ENCODE results near the gene MAP4.

MAP4 gene

GRCh38 chr3:47824541-47825473 lies 191.4 kb downstream of the MAP4 start:
- WGBS, 2 experiments, result 5% methylated on average over 77 of the region's 77 CpGs

GRCh38 chr3:47817609-47818008 lies 198.6 kb downstream of the MAP4 start:
- H3K4me3 ChIP-seq (ENCODE audit: insufficient read depth, low read depth, low read length), result no peak overlapping the region
- WGBS, 2 experiments, result 95 to 100% methylated on average over 7 of the region's 7 CpGs
- no peaks in the 10 kb centered on the region for H3K4me1 ChIP-seq (ENCODE audit: control insufficient read depth, insufficient read depth, low read length)
- no peaks in the 10 kb centered on the region for H3K27me3 ChIP-seq (ENCODE audit: control insufficient read depth, insufficient read depth, low read length, poor library complexity, severe bottlenecking)
- peaks cover 43% of the 10 kb centered on the region for H3K36me3 ChIP-seq (ENCODE audit: control insufficient read depth, insufficient read depth, low read length)
- H3K27ac ChIP-seq (ENCODE audit: insufficient read depth, low read depth, low read length, poor library complexity, severe bottlenecking), result no peak overlapping the region
- H3K9me3 ChIP-seq (ENCODE audit: control insufficient read depth, low read length), result no peaks in the 10 kb centered on the region

More at GRCh38 chr3:47824541-47825473, 191.4 kb downstream of the MAP4 start:
- Histone ChIP-seq H3K27ac (ENCODE audit: insufficient read depth, low read depth, low read length, poor library complexity, severe bottlenecking) (peak overlapping the region; percentile 66), H3K9me3 (ENCODE audit: control insufficient read depth, low read length) (no peaks in the 10 kb centered on the region), H3K27me3 (ENCODE audit: control insufficient read depth, insufficient read depth, low read length, poor library complexity, severe bottlenecking) (no peaks in the 10 kb centered on the region), H3K4me3 (ENCODE audit: insufficient read depth, low read depth, low read length) (peak overlapping the region; percentile 76), H3K4me1 (ENCODE audit: control insufficient read depth, insufficient read depth, low read length) (peaks cover 7% of the 10 kb centered on the region), H3K36me3 (ENCODE audit: control insufficient read depth, insufficient read depth, low read length) (peaks cover 32% of the 10 kb centered on the region)

- WGBS, 2 experiments, result 95 to 97% methylated on average over 8 of the region's 8 CpGs
- no peak overlapping the region for H3K4me3 ChIP-seq (ENCODE audit: insufficient read depth, low read depth, low read length)
- H3K36me3 ChIP-seq (ENCODE audit: control insufficient read depth, insufficient read depth, low read length), result peaks cover 60% of the 10 kb centered on the region
- no peaks in the 10 kb centered on the region for H3K27me3 ChIP-seq (ENCODE audit: control insufficient read depth, insufficient read depth, low read length, poor library complexity, severe bottlenecking)
- no peak overlapping the region for H3K27ac ChIP-seq (ENCODE audit: insufficient read depth, low read depth, low read length, poor library complexity, severe bottlenecking)
- no peaks in the 10 kb centered on the region for H3K4me1 ChIP-seq (ENCODE audit: control insufficient read depth, insufficient read depth, low read length)
- no peaks in the 10 kb centered on the region for H3K9me3 ChIP-seq (ENCODE audit: control insufficient read depth, low read length)
Observed at GRCh38 chr3:47813551-47814177, 202.6 kb downstream of the MAP4 start.

GRCh38 chr3:47804577-47804976 lies 211.6 kb downstream of the MAP4 start:
- WGBS, 2 experiments, result 100% methylated on average over 1 of the region's 1 CpG
- peaks cover 10% of the 10 kb centered on the region for H3K4me1 ChIP-seq (ENCODE audit: control insufficient read depth, insufficient read depth, low read length)
- no peak overlapping the region for H3K27ac ChIP-seq (ENCODE audit: insufficient read depth, low read depth, low read length, poor library complexity, severe bottlenecking)
- peak overlapping the region; percentile 81 for H3K4me3 ChIP-seq (ENCODE audit: insufficient read depth, low read depth, low read length)
- H3K9me3 ChIP-seq (ENCODE audit: control insufficient read depth, low read length), result no peaks in the 10 kb centered on the region
- H3K36me3 ChIP-seq (ENCODE audit: control insufficient read depth, insufficient read depth, low read length), result peaks cover 7% of the 10 kb centered on the region
- H3K27me3 ChIP-seq (ENCODE audit: control insufficient read depth, insufficient read depth, low read length, poor library complexity, severe bottlenecking), result no peaks in the 10 kb centered on the region

DNA sequence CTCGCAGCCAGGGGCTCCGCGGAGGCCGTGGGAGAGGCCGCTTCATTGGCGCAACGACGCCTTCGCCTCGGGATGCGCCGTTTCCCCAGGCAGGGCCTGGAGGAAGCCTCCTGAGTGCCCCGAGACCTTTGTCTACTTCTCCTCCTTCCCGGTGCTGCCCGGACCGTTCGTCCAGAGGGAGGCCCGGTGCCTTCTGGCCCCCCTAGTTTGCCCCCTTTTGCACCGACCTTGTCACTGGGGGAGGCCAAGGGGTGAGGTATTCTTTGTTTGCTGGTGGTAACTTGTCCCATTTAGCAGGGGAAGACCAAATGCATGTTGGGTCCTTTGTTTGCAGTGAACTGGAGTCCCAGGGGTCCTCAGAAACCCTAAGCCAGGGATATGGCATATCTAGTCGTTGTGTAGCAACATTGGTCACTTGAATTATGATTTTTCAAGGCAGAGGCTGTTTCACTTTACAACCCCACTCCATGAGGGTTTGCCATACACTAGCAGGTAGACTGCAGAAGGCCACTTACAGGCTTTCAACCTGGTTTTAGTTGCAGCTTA lies 212.7 kb downstream of the MAP4 start:
- H3K4me1 ChIP-seq (ENCODE audit: control insufficient read depth, insufficient read depth, low read length), result peaks cover 10% of the 10 kb centered on the region
- H3K36me3 ChIP-seq (ENCODE audit: control insufficient read depth, insufficient read depth, low read length), result peaks cover 5% of the 10 kb centered on the region
- 0 to 1% methylated on average over 20 of the region's 20 CpGs for WGBS, 2 experiments
- H3K9me3 ChIP-seq (ENCODE audit: control insufficient read depth, low read length), result no peaks in the 10 kb centered on the region
- H3K4me3 ChIP-seq (ENCODE audit: insufficient read depth, low read depth, low read length), result peak overlapping the region; percentile 81
- no peaks in the 10 kb centered on the region for H3K27me3 ChIP-seq (ENCODE audit: control insufficient read depth, insufficient read depth, low read length, poor library complexity, severe bottlenecking)
- H3K27ac ChIP-seq (ENCODE audit: insufficient read depth, low read depth, low read length, poor library complexity, severe bottlenecking), result peak overlapping the region; percentile 98

GRCh38 chr3:47802734-47803479 lies 213.3 kb downstream of the MAP4 start, which contains the start of gene DHX30:
Gene DHX30, plus strand, starts transcription at chr3:47803138. Its CDS starts 7,546 bp downstream, at chr3:47810684.
- H3K9me3 ChIP-seq (ENCODE audit: control insufficient read depth, low read length), result no peaks in the 10 kb centered on the region
- WGBS, 2 experiments, result 0% methylated on average over 90 of the region's 90 CpGs
- H3K4me3 ChIP-seq (ENCODE audit: insufficient read depth, low read depth, low read length), result peak within 1 kb of the TSS; percentile 81
- H3K36me3 ChIP-seq (ENCODE audit: control insufficient read depth, insufficient read depth, low read length), result peaks cover 5% of the 10 kb centered on the region
- H3K27me3 ChIP-seq (ENCODE audit: control insufficient read depth, insufficient read depth, low read length, poor library complexity, severe bottlenecking), result no peaks in the 10 kb centered on the region
- H3K4me1 ChIP-seq (ENCODE audit: control insufficient read depth, insufficient read depth, low read length), result peaks cover 10% of the 10 kb centered on the region
- H3K27ac ChIP-seq (ENCODE audit: insufficient read depth, low read depth, low read length, poor library complexity, severe bottlenecking), result peak within 1 kb of the TSS; percentile 98

Measured in ectodermal cell (in vitro differentiated cells).